Measurements from ENCODE around the gene ROCK2.

Gene ROCK2

GRCh38 chr2:11161747-11162146 is 182.7 kb downstream of the ROCK2 start:
- Histone ChIP-seq H3K9ac (ENCODE audit: low read depth, low read length, poor library complexity, severe bottlenecking) (no peak overlapping the region), H3F3A (ENCODE audit: low read depth) (no peaks in the 10 kb centered on the region), H3K4me1 (ENCODE audit: insufficient read depth, low read length, poor library complexity, severe bottlenecking) (no peaks in the 10 kb centered on the region), H4K20me1 (ENCODE audit: insufficient read depth, low read length, poor library complexity, severe bottlenecking) (no peaks in the 10 kb centered on the region), H3K4me2 (ENCODE audit: low read depth, low read length, poor library complexity, severe bottlenecking) (no peak overlapping the region), H3K27me3 (ENCODE audit: insufficient read depth, low read length, poor library complexity, severe bottlenecking) (no peaks in the 10 kb centered on the region), H3K9me2 (replicated peaks; ENCODE audit: low read depth, low read length) (no peaks in the 10 kb centered on the region), H3K79me2 (ENCODE audit: insufficient read depth, low read length) (no peaks in the 10 kb centered on the region), H2AFZ (ENCODE audit: low read length) (no peak overlapping the region), H3K9me3 (ENCODE audit: insufficient read depth, low read depth, low read length) (no peaks in the 10 kb centered on the region), H3K36me3 (ENCODE audit: insufficient read depth, low read length) (no peaks in the 10 kb centered on the region), H3K4me3 (ENCODE audit: low read length, poor library complexity, severe bottlenecking) (no peak overlapping the region)
- TF ChIP-seq CTCF (conservative IDR thresholded peaks at IDR 0.05; ENCODE audit: low read length) (no peak), EZH2phosphoT487 (IDR thresholded peaks at IDR 0.05; ENCODE audit: borderline replicate concordance) (no peak)

GRCh38 chr2:11160731-11161455 is 183.5 kb downstream of the ROCK2 start:
- no peaks in the 10 kb centered on the region for H3K9me3 ChIP-seq (ENCODE audit: insufficient read depth, low read depth, low read length)
- H3K4me2 ChIP-seq (ENCODE audit: low read depth, low read length, poor library complexity, severe bottlenecking), result no peak overlapping the region
- no peak overlapping the region for H3K4me3 ChIP-seq (ENCODE audit: low read length, poor library complexity, severe bottlenecking)
- no peak overlapping the region for H2AFZ ChIP-seq (ENCODE audit: low read length)
- no peak overlapping the region for H3K9ac ChIP-seq (ENCODE audit: low read depth, low read length, poor library complexity, severe bottlenecking)
- TF ChIP-seq CTCF (conservative IDR thresholded peaks at IDR 0.05; ENCODE audit: low read length) (no peak), EZH2phosphoT487 (IDR thresholded peaks at IDR 0.05; ENCODE audit: borderline replicate concordance) (no peak)
- H4K20me1 ChIP-seq (ENCODE audit: insufficient read depth, low read length, poor library complexity, severe bottlenecking), result peaks cover 3% of the 10 kb centered on the region
- H3F3A ChIP-seq (ENCODE audit: low read depth), result no peaks in the 10 kb centered on the region
- no peaks in the 10 kb centered on the region for H3K27me3 ChIP-seq (ENCODE audit: insufficient read depth, low read length, poor library complexity, severe bottlenecking)
- H3K4me1 ChIP-seq (ENCODE audit: insufficient read depth, low read length, poor library complexity, severe bottlenecking), result peaks cover 3% of the 10 kb centered on the region
- no peaks in the 10 kb centered on the region for H3K9me2 ChIP-seq (replicated peaks; ENCODE audit: low read depth, low read length)
- H3K79me2 ChIP-seq (ENCODE audit: insufficient read depth, low read length), result no peaks in the 10 kb centered on the region
- H3K36me3 ChIP-seq (ENCODE audit: insufficient read depth, low read length), result no peaks in the 10 kb centered on the region

GRCh38 chr2:11160256-11160655 is 184.2 kb downstream of the ROCK2 start:
- H3K9me3 ChIP-seq (ENCODE audit: insufficient read depth, low read depth, low read length), result no peaks in the 10 kb centered on the region
- peaks cover 7% of the 10 kb centered on the region for H3K4me1 ChIP-seq (ENCODE audit: insufficient read depth, low read length, poor library complexity, severe bottlenecking)
- H3F3A ChIP-seq (ENCODE audit: low read depth), result no peaks in the 10 kb centered on the region
- no peak overlapping the region for H3K9ac ChIP-seq (ENCODE audit: low read depth, low read length, poor library complexity, severe bottlenecking)
- no peaks in the 10 kb centered on the region for H3K36me3 ChIP-seq (ENCODE audit: insufficient read depth, low read length)
- H2AFZ ChIP-seq (ENCODE audit: low read length), result no peak overlapping the region
- H3K9me2 ChIP-seq (replicated peaks; ENCODE audit: low read depth, low read length), result no peaks in the 10 kb centered on the region
- H3K79me2 ChIP-seq (ENCODE audit: insufficient read depth, low read length), result no peaks in the 10 kb centered on the region
- H3K4me3 ChIP-seq (ENCODE audit: low read length, poor library complexity, severe bottlenecking), result no peak overlapping the region
- TF ChIP-seq CTCF (conservative IDR thresholded peaks at IDR 0.05; ENCODE audit: low read length) (no peak), EZH2phosphoT487 (IDR thresholded peaks at IDR 0.05; ENCODE audit: borderline replicate concordance) (no peak)
- no peaks in the 10 kb centered on the region for H3K27me3 ChIP-seq (ENCODE audit: insufficient read depth, low read length, poor library complexity, severe bottlenecking)
- H4K20me1 ChIP-seq (ENCODE audit: insufficient read depth, low read length, poor library complexity, severe bottlenecking), result peaks cover 5% of the 10 kb centered on the region
- H3K4me2 ChIP-seq (ENCODE audit: low read depth, low read length, poor library complexity, severe bottlenecking), result no peak overlapping the region

Data from Loucy (cell line).